AG08395 (cell line): ENCODE results near the gene PELO.

ENCODE experiments used
- DNase-seq: peaks from one replicate; pipeline ENCODE4 v3.0.0; 2012; ENCODE audit warnings: mixed read lengths, low spot score

Gene PELO

GRCh38 chr5:52772668-52773067 is 15.0 kb upstream of the PELO start:
- DNase-seq = no peak

- DNase-seq = no peak
These were observed 14.4 kb upstream of the PELO start for GRCh38 chr5:52773342-52773741.

DNA sequence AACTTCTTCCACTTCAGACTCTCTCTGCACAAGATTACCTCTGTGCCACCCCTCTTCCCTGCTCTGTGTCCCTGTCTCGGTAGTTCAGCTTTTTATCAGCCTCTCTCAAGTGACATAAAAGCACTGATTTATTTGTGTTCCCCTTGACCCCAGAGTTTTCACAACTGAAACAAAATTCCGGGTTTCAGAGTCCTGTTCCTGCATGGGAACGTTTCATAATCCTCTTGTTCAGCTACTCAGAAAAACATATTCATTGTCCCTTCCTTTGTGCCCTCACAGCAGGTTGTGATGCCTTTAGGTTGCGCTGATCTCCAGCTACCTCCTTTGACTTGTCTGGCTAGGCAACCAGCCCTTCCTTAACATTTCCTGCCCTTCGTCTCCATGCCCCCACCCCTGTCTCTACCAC is 13.7 kb upstream of the PELO start:
- DNase-seq = no peak

DNA sequence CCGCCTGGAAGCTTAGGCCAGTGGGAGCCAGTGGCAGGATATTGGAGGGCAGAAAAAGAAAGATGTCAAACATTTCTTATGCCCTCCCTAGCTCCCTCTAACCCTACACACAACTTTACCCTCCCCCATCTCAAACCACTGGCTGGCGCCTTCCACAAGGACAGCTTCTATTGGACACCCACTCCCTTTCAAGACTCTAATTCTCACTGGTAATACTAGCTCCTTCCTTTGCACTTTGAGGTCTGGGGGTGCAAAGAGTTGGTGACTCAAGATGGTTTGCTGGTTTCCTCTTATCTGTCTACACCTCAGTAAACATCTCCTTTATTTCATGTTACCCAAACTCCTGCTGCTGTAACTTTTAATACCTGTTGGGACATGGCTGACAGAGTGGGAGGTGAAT is 11.6 kb upstream of the PELO start:
- no peak for DNase-seq

DNA sequence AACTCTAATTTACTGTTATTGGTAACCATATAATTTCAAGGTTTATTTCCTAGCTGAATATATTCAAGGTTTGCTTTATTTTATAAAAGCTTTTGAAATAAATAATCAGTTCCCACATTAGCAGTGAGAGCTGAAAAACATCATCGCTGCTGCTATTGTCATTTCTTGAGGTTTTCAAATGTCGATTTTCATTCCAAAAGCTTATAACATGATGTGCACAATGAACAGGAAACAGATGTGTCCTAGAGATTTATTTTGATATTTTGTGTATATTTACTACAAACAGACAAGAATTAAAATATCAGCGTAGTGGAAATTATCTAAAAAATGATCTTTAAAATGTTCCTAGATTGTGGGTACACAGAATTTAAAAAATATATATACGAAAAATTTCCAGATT is 10.5 kb upstream of the PELO start:
- no peak for DNase-seq

DNA sequence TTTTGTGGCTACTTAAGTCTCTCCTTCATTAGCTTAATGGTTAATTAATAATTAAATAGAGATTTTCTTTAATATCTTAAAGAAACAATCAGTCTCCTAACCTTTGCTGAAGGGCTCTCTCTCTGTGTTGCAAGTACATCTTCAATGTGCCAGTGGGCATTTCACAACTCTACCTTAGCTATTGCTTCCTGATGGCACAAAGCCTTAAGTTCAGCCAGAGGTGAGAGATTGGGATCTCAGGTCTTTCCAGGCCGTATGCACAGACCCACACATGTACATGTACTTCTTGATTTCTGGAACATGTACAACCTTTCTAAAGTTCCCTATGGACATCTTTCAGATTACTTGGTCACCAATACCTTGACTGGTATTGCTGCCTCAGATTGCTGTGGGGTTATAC is 8.9 kb upstream of the PELO start:
- DNase-seq = no peak

GRCh38 chr5:52779213-52779612 is 8.5 kb upstream of the PELO start:
- no peak for DNase-seq

GRCh38 chr5:52783226-52783959 is 4.3 kb upstream of the PELO start:
- DNase-seq = peak; percentile 74

DNA sequence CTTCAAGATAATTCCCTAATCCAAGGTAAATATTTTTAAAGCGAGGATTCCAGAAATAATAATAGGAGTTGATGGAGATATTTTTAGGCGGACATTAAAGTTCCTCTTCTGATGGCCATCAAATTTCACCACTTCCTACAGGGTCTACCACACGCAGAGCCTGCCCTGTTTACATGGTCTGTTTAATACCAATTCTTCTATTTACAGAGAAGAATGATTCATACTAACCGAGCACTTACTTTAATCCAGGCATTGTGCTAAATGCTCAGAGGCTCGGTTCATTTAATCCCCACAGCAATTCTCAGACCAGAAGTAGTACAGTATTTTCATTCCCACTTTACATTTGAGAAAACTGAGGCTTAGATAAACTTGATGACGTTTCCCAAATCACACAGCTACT is 3.0 kb upstream of the PELO start:
- no peak for DNase-seq

GRCh38 chr5:52786391-52786790 is 1.3 kb upstream of the PELO start:
- no peak for DNase-seq

DNA sequence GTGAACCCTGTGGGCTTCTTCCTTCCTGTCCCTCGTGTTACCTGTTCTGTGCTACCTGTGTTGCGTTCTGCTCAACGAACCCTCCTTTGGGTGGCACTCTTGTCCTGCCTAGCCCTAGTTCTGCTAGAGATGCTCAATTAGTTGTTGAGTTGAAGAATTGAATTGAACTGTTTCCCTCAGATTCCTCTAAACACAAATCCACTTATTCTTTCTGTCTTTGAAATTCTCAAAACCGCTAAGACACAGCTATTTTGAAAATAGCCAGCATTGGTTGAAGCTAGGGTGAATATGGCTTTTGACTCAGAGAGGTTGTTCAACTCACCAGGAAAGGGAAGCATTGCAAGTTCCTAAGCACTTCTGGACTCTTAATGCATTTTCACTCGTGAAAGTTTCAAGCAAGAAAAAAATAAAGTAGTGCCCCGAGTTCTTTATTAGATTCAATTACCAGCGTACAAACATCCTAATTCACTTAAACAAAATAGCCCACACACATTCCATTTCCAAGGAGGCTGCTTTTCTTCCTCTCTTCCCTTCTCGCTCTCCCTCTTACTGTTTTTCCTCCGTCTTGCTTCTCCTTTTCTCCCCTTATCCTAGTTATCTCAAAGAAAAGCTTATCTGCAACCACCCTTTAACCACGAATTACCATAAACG is 642 bp upstream of the PELO start:
- DNase-seq = no peak

- DNase-seq = no peak
These were observed 747 bp downstream of the PELO start for GRCh38 chr5:52788505-52788821.

- no peak for DNase-seq
These were observed 1.7 kb downstream of the PELO start for GRCh38 chr5:52789378-52789777.

GRCh38 chr5:52789851-52790250 is 2.1 kb downstream of the PELO start:
- DNase-seq = no peak

- DNase-seq = no peak
These were observed 3.6 kb downstream of the PELO start for GRCh38 chr5:52791366-52791765.

DNA sequence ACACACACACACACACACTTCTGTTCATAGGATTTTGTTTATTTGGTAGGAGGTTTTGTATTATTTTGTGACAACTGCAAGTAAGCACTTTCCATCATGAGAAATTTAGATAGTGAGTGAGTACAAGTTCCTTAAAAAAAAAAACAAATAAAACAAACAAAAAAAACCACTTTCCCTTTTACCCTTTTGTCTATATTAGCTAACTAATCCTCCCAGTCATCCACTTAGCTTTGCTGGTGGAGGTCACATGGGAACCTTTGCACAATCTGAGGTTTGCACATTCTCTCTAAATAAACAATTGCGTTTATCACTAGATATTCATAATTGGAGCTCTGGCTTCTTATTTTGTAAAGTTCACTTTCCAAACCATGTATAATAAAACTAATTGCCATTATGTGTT is 6.8 kb downstream of the PELO start:
- no peak for DNase-seq

DNA sequence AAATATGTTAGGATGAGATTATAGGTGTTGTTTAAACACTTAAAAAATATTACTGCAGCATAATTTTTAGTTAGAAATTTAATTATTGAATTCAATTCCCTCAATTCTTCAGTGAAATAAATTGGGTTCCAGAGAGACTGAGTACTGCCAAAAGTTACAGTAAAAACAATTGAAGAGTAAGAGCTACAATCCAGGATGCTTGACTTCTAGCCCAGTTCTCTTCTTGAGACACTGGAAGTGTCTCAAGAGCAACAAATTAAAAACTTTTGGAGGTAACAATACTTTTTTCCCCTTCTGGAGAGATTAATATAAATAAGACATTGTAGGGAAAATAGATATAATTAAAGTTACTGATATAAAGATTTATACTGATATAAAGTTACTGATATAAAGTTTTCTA is 8.3 kb downstream of the PELO start:
- no peak for DNase-seq

GRCh38 chr5:52796516-52797103 is 8.9 kb downstream of the PELO start:
- no peak for DNase-seq

DNA sequence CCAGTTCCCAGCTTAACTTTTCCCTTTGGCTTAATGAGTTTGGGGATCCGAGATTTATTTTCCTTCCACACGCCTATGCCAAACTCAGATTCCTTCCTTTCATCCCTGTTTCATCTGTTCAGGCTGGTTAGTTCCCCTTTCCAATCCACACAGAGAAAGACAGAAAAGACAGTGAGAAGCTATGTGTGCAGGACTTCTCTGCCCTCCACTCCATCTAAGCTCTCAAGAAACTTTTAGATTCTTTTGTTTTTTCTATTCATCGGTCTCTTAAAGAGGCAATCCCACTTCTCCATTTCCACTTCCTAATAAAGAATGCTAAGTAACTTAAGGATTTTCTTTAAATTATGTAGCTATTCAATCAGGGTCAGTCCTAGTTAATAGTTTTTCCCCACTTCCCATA is 11.2 kb downstream of the PELO start:
- no peak for DNase-seq

- DNase-seq = peak; percentile 78
These were observed 11.8 kb downstream of the PELO start for GRCh38 chr5:52799358-52799982.

- peak; percentile 97 for DNase-seq
These were observed 12.3 kb downstream of the PELO start for GRCh38 chr5:52799983-52800393.

DNA sequence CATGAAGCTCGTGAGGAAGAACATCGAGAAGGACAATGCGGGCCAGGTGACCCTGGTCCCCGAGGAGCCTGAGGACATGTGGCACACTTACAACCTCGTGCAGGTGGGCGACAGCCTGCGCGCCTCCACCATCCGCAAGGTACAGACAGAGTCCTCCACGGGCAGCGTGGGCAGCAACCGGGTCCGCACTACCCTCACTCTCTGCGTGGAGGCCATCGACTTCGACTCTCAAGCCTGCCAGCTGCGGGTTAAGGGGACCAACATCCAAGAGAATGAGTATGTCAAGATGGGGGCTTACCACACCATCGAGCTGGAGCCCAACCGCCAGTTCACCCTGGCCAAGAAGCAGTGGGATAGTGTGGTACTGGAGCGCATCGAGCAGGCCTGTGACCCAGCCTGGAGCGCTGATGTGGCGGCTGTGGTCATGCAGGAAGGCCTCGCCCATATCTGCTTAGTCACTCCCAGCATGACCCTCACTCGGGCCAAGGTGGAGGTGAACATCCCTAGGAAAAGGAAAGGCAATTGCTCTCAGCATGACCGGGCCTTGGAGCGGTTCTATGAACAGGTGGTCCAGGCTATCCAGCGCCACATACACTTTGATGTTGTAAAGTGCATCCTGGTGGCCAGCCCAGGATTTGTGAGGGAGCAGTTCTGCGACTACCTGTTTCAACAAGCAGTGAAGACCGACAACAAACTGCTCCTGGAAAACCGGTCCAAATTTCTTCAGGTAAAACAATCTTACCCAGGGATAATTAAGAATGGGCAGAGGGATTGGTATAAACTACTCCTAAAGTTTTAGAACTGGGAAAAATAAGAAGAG is 12.9 kb downstream of the PELO start:
- peak; percentile 51 for DNase-seq
